Caco-2 (cell line): ENCODE measurements around the gene NAA60. TPM values are rescaled to one million over a fixed set of nuclear protein-coding genes. Genes with fewer than 3 reads are reported as not detected.

ENCODE experiments used
- BruUV-seq: library from RNA; stranded (reverse); fragments of 400-500 nt; replicated peaks from 2 replicates; lab custom pipeline; 2021; lab: Mats Ljungman, UMichigan
- CTCF ChIA-PET: fragments of 300-600 bp; sonication (Branson Sonifier 250); formaldehyde crosslinking; loops from one replicate; lab custom pipeline; 2022; ENCODE audit warnings: antibody characterized with exemption; lab: Charles Lee
- POLR2A ChIA-PET: fragments of 300-600 bp; sonication (Branson Sonifier 250); formaldehyde crosslinking; loops from one replicate; lab custom pipeline; 2022; ENCODE audit warnings: antibody characterized with exemption; lab: Charles Lee
- DNase-seq, 2 experiments: peaks; one replicate each; pipeline versions ENCODE4 v3.0.0 to v3.0.0-alpha.2; 2020 to 2022
- H3K27me3 ChIP-seq: replicated peaks from 2 replicates; pipeline ENCODE4 v1.6.0; 2011; ENCODE audit warnings: low read length; ENCODE audit not compliant: control insufficient read depth, insufficient read depth
- H3K36me3 ChIP-seq: 2 replicates; pipeline ENCODE4 v1.5.1; 2011; ENCODE audit warnings: low read length; ENCODE audit not compliant: control insufficient read depth, insufficient read depth
- H3K4me1 ChIP-seq: fragments of 250-450 bp; sonication (Bioruptor Pico); 2 replicates; pipeline ENCODE4 v1.5.1; 2020; ENCODE audit warnings: mild to moderate bottlenecking
- H3K4me3 ChIP-seq: 2 replicates; pipeline ENCODE4 v1.5.1; 2011; ENCODE audit warnings: low read depth, mild to moderate bottlenecking, control low read depth, low read length
- H3K9me3 ChIP-seq: fragments of 250-450 bp; sonication (Bioruptor Pico); 2 replicates; pipeline ENCODE4 v1.5.1; 2020; ENCODE audit warnings: mild to moderate bottlenecking, moderate library complexity
- H3K27ac Mint-ChIP-seq: one replicate; pipeline ENCODE4 v1.8.0; 2022; ENCODE audit warnings: mixed read lengths; ENCODE audit not compliant: unreplicated experiment
- H3K27me3 Mint-ChIP-seq: one replicate; pipeline ENCODE4 v1.8.0; 2022; ENCODE audit warnings: mixed read lengths; ENCODE audit not compliant: insufficient read depth, unreplicated experiment
- H3K36me3 Mint-ChIP-seq: one replicate; pipeline ENCODE4 v1.8.0; 2022; ENCODE audit warnings: mild to moderate bottlenecking, mixed read lengths; ENCODE audit not compliant: insufficient read depth, unreplicated experiment
- H3K4me1 Mint-ChIP-seq: one replicate; pipeline ENCODE4 v1.8.0; 2022; ENCODE audit warnings: low read depth, mixed read lengths; ENCODE audit not compliant: unreplicated experiment
- H3K4me3 Mint-ChIP-seq: one replicate; pipeline ENCODE4 v1.8.0; 2022; ENCODE audit warnings: mild to moderate bottlenecking, moderate library complexity, mixed read lengths; ENCODE audit not compliant: unreplicated experiment
- H3K9me3 Mint-ChIP-seq: one replicate; pipeline ENCODE4 v1.8.0; 2022; ENCODE audit warnings: mixed read lengths; ENCODE audit not compliant: unreplicated experiment
- intact Hi-C: fragments of 100-400 bp; cut with micrococcal nuclease; formaldehyde crosslinking; loops from one replicate; pipeline ENCODE4 v1.10.0; 2022; ENCODE audit not compliant: unreplicated experiment
- total RNA-seq: library from RNA; stranded (reverse); gene quantifications from 2 replicates; pipeline ENCODE4 v1.2.3, GENCODE V29; 2022
- TF ChIP-seq, protein P1 (sequence below), 2 experiments: fragments of 200-600 bp in 1 of 2; IDR thresholded peaks; 1 replicate in 1 of 2; 2 replicates in 1 of 2; pipeline versions ENCODE4 v1.5.1 to v1.8.0; 2011 to 2022; ENCODE audit warnings: antibody characterized with exemption in 1 of 2, control low read depth in 1 of 2, inconsistent platforms in 1 of 2, low read depth in 1 of 2, low read length in 1 of 2, mild to moderate bottlenecking in 1 of 2, moderate library complexity in 1 of 2; ENCODE audit not compliant: insufficient read depth in 1 of 2, severe bottlenecking in 1 of 2, unreplicated experiment in 1 of 2

NAA60 gene
- total RNA-seq, 1 experiment from 2014 or later = 92.8 TPM

DNA sequence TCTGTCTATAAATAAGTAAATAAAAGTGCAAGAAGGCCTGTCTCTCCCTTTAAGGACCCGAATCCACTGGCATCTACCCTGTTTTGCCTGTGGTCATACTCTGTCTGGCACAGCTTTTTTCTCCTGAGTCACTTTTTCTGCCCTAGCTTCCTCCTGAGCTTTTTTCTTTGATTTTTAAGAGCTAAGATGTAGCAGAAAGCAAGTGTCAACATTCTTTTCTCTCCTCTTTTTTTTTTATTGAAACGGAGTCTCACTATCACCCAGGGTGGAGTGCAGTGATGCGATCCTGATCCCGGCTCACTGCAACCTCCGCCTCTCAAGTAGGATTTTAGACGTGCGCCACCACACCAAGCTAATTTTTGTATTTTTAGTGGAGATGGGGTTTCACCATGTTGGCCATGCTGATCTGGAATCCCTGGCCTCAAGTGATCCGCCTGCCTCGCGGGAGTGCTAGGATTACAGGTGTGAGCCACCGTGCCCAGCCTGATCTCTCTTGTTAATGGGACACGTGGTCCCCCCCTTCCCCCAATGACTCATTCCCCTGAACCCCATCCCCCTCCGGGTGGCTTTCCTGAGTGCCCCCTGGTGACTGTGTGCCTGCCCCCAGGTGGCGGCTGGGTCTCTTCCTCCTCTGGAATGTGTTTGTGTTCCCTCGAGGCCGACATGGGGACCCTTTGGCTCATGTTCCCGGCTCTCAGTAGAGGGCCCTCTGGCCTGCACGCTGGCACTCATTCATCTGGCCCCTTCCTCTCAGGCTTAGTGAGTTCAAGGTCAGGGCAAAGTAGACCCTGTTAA, 37.6 kb downstream of the NAA60 start:
- H3K4me3 ChIP-seq = no peak overlapping the region
- POLR2A ChIA-PET = no interaction called here
- TF ChIP-seq, protein P1, sequence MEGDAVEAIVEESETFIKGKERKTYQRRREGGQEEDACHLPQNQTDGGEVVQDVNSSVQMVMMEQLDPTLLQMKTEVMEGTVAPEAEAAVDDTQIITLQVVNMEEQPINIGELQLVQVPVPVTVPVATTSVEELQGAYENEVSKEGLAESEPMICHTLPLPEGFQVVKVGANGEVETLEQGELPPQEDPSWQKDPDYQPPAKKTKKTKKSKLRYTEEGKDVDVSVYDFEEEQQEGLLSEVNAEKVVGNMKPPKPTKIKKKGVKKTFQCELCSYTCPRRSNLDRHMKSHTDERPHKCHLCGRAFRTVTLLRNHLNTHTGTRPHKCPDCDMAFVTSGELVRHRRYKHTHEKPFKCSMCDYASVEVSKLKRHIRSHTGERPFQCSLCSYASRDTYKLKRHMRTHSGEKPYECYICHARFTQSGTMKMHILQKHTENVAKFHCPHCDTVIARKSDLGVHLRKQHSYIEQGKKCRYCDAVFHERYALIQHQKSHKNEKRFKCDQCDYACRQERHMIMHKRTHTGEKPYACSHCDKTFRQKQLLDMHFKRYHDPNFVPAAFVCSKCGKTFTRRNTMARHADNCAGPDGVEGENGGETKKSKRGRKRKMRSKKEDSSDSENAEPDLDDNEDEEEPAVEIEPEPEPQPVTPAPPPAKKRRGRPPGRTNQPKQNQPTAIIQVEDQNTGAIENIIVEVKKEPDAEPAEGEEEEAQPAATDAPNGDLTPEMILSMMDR (IDR thresholded peaks at IDR 0.05; ENCODE audit: insufficient read depth in 1 of 2, low read depth in 1 of 2, low read length in 1 of 2, severe bottlenecking in 1 of 2, unreplicated experiment in 1 of 2) = no peak
- H3K4me1 Mint-ChIP-seq = no peaks in the 10 kb centered on the region
- no peaks in the 10 kb centered on the region for H3K9me3 ChIP-seq
- peaks cover 3% of the 10 kb centered on the region for H3K36me3 ChIP-seq
- H3K27ac Mint-ChIP-seq = no peak overlapping the region
- DNase-seq = no peak
- peaks cover 84% of the 10 kb centered on the region for H3K36me3 Mint-ChIP-seq
- CTCF ChIA-PET = no interaction called here
- H3K9me3 Mint-ChIP-seq = no peaks in the 10 kb centered on the region
- intact Hi-C loops = no loop called here
- H3K27me3 ChIP-seq = no peaks in the 10 kb centered on the region
- H3K27me3 Mint-ChIP-seq = no peaks in the 10 kb centered on the region
- no peak overlapping the region for H3K4me3 Mint-ChIP-seq
- BruUV-seq = no TSS peak
- no peaks in the 10 kb centered on the region for H3K4me1 ChIP-seq

DNA sequence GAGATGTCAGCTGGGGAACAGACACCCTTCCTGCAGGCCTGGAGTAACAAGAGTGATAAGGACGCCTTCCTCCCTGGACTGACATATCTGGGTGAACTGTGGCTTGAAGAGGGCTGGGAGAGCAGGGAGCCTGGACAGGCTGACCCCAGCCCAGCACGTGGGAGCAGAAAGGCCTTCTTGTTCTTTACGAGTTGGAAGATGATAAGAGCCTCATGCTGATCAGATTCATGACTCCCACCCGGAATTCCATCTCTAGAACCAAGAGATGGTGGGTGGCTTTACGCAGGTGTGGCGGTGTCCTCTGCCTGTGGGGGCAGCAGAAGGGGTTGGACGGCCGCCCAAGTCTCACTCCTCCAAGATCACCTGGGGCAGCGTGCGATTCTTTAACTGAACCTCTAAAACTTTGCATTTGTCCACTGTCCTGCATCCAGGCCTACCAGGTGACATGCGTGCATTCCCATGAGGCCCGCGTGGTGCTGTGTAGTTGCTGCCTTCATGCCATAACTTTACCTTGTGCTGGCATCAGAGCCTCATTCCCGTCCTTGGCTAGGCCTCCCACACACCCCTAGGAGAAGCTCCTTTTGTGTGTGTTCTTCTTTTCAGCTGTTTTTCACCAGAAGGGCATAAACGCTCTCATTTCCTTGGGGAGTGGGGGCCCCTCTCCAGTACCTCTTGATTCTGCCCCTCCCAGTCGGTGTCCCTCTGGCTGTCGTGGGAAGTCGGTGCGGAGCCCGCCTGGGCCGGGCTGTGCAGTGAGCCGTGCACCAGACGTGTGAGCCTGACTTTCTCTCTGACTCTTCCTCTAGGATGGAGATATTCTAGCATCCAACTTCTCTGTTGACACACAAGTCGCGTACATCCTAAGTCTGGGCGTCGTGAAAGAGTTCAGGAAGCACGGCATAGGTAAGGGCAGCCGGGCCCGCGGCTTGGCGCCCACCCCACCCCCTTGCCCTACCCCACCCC, 38.5 kb downstream of the NAA60 start:
- Mint-ChIP-seq H3K36me3 (peaks cover 77% of the 10 kb centered on the region), H3K27ac (no peak overlapping the region), H3K4me1 (no peaks in the 10 kb centered on the region), H3K9me3 (no peaks in the 10 kb centered on the region), H3K4me3 (no peak overlapping the region), H3K27me3 (no peaks in the 10 kb centered on the region)
- Histone ChIP-seq H3K4me3 (no peak overlapping the region), H3K27me3 (no peaks in the 10 kb centered on the region), H3K36me3 (peaks cover 4% of the 10 kb centered on the region), H3K4me1 (no peaks in the 10 kb centered on the region), H3K9me3 (no peaks in the 10 kb centered on the region)
- BruUV-seq = no TSS peak
- ChIA-PET POLR2A (no interaction called here), CTCF (no interaction called here)
- intact Hi-C loops = no loop called here
- no peak for DNase-seq
- TF ChIP-seq, protein P1 (IDR thresholded peaks at IDR 0.05; ENCODE audit: insufficient read depth in 1 of 2, low read depth in 1 of 2, low read length in 1 of 2, severe bottlenecking in 1 of 2, unreplicated experiment in 1 of 2) = no peak

DNA sequence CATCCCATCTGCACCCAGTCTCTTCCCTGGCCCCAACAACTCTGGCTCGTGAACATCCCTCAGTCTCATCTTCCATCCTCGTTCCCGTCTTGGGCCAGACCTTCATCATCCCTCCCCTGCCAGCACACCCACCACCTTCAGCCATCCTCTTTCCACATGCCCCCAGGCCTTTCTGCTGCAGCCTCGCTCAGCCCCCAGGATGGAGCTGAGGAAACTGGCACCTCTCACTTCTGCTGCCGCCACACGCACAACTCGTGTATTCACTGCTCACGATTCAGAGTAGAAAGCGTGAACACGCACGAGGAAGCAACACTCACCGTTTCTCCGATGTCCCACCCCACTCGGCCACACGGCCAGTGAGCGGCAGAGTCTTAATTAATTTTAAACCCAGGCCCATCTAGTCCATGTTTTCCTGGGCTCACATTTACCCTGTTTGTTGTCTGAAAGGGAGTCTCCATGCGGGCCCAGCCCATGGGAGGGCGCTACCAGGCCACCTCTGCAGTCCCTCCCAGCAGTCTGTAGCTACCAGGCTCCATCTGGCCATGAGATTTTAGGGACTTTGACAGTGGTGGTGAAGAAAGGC, 39.3 kb downstream of the NAA60 start:
- intact Hi-C loops = no loop called here
- Histone ChIP-seq H3K4me3 (no peak overlapping the region), H3K4me1 (no peaks in the 10 kb centered on the region), H3K27me3 (no peaks in the 10 kb centered on the region), H3K9me3 (no peaks in the 10 kb centered on the region), H3K36me3 (peaks cover 4% of the 10 kb centered on the region)
- Mint-ChIP-seq H3K4me1 (no peaks in the 10 kb centered on the region), H3K4me3 (no peak overlapping the region), H3K9me3 (no peaks in the 10 kb centered on the region), H3K27ac (no peak overlapping the region), H3K27me3 (no peaks in the 10 kb centered on the region), H3K36me3 (peaks cover 80% of the 10 kb centered on the region)
- TF ChIP-seq, protein P1 (IDR thresholded peaks at IDR 0.05; ENCODE audit: insufficient read depth in 1 of 2, low read depth in 1 of 2, low read length in 1 of 2, severe bottlenecking in 1 of 2, unreplicated experiment in 1 of 2) = no peak
- BruUV-seq = no TSS peak
- ChIA-PET CTCF (interaction anchor here (0.5 kb wide), 1 partner anchor 730 kb away, joined by 9 read pairs; the partner anchor contains the start of gene SRRM2), POLR2A (no interaction called here)
- no peak for DNase-seq
